ENCODE data around the gene TMC6.

GRCh38 chr17:78132084-78132676, 3.6 kb upstream of the TMC6 start:
- TF ChIP-seq CTCF (IDR thresholded peaks at IDR 0.05): no peak
- TF ChIP-seq POLR2A (IDR thresholded peaks at IDR 0.05): no peak

Data from breast epithelium (tissue), 3 donors.